Fibroblast of lung (primary cell): Measurements from ENCODE around the gene SVBP. TPM values are rescaled to one million over a fixed set of nuclear protein-coding genes. Genes with fewer than 3 reads are reported as not detected.

Experiments
- DNase-seq, 2 donors: peaks; one replicate each; pipeline versions ENCODE4 v3.0.0 to v3.0.0-alpha.2; 2010; ENCODE audit warnings: low read depth in 2 of 2
- H2AFZ ChIP-seq: 2 replicates; pipeline ENCODE4 v1.5.1; 2012; ENCODE audit warnings: low read length, control low read depth, inconsistent platforms
- H3K27ac ChIP-seq: 2 replicates; pipeline ENCODE4 v1.5.1; 2011; ENCODE audit warnings: low read length, control low read depth; ENCODE audit not compliant: insufficient read depth
- H3K27me3 ChIP-seq: 2 replicates; pipeline ENCODE4 v1.5.1; 2011; ENCODE audit warnings: mild to moderate bottlenecking, low read length; ENCODE audit not compliant: control insufficient read depth, insufficient read depth
- H3K36me3 ChIP-seq: 2 replicates; pipeline ENCODE4 v1.5.1; 2011; ENCODE audit warnings: low read length; ENCODE audit not compliant: control insufficient read depth, insufficient read depth
- H3K4me1 ChIP-seq: 2 replicates; pipeline ENCODE4 v1.5.1; 2011; ENCODE audit warnings: low read length; ENCODE audit not compliant: control insufficient read depth, insufficient read depth; ENCODE audit errors: extremely low read depth
- H3K4me2 ChIP-seq: 2 replicates; pipeline ENCODE4 v1.5.1; 2011; ENCODE audit warnings: low read length, control low read depth; ENCODE audit not compliant: insufficient read depth; ENCODE audit errors: extremely low read depth
- H3K4me3 ChIP-seq, 4 experiments: fragments of 200-600 bp in 1 of 4; sonication (generic) in 1 of 4; replicated peaks in 1 of 4; 2 replicates each; pipeline ENCODE4 v1.5.1; 2011 to 2016; ENCODE audit warnings: low read length in 4 of 4, low read depth in 3 of 4, mild to moderate bottlenecking in 3 of 4, control low read depth in 2 of 4, inconsistent platforms in 1 of 4, mixed read lengths in 1 of 4; ENCODE audit not compliant: insufficient read depth in 1 of 4; ENCODE audit errors: control extremely low read depth in 1 of 4
- H3K79me2 ChIP-seq: 2 replicates; pipeline ENCODE4 v1.5.1; 2012; ENCODE audit warnings: mild to moderate bottlenecking, low read length, inconsistent platforms; ENCODE audit not compliant: control insufficient read depth, insufficient read depth
- H3K9ac ChIP-seq: 2 replicates; pipeline ENCODE4 v1.5.1; 2011; ENCODE audit warnings: mild to moderate bottlenecking, low read length, control low read depth; ENCODE audit not compliant: insufficient read depth
- H3K9me3 ChIP-seq: 2 replicates; pipeline ENCODE4 v1.5.1; 2012; ENCODE audit warnings: low read depth, low read length; ENCODE audit not compliant: control insufficient read depth, insufficient read depth
- H4K20me1 ChIP-seq: 2 replicates; pipeline ENCODE4 v1.5.1; 2011; ENCODE audit warnings: low read length; ENCODE audit not compliant: control insufficient read depth, insufficient read depth; ENCODE audit errors: extremely low read depth
- EZH2 ChIP-seq: IDR thresholded peaks from 2 replicates; pipeline ENCODE4 v1.5.1; 2012; ENCODE audit warnings: low read length, control low read depth, mild to moderate bottlenecking; ENCODE audit errors: missing control alignments
- polyA plus RNA-seq, 2 donors: library from polyadenylated mRNA; depleted of rRNA in 1 of 2; stranded (reverse) in 1 of 2; unstranded in 1 of 2; fragments of >200 nt; gene quantifications; 2 replicates each; pipeline ENCODE4 v1.2.1, GENCODE V29; 2011 to 2012; ENCODE audit warnings: missing spikeins in 1 of 2
- total RNA-seq: library from RNA; depleted of rRNA; stranded (reverse); fragments of >200 nt; gene quantifications from 2 replicates; pipeline ENCODE4 v1.2.1, GENCODE V29; 2014
- TF ChIP-seq, protein P1 (sequence below), 2 donors: IDR thresholded peaks in 1 of 2; conservative IDR thresholded peaks in 1 of 2; 1 replicate in 1 of 2; 2 replicates in 1 of 2; pipeline ENCODE4 v1.5.1; 2011 to 2012; ENCODE audit warnings: low read length in 2 of 2, control low read depth in 1 of 2, inconsistent platforms in 1 of 2, low read depth in 1 of 2, mild to moderate bottlenecking in 1 of 2

The SVBP gene
- total and polyA plus RNA-seq, 2 donors (not counting 1 experiment from before 2014, with no cell fraction given), result 24.9 to 33.4 TPM

DNA sequence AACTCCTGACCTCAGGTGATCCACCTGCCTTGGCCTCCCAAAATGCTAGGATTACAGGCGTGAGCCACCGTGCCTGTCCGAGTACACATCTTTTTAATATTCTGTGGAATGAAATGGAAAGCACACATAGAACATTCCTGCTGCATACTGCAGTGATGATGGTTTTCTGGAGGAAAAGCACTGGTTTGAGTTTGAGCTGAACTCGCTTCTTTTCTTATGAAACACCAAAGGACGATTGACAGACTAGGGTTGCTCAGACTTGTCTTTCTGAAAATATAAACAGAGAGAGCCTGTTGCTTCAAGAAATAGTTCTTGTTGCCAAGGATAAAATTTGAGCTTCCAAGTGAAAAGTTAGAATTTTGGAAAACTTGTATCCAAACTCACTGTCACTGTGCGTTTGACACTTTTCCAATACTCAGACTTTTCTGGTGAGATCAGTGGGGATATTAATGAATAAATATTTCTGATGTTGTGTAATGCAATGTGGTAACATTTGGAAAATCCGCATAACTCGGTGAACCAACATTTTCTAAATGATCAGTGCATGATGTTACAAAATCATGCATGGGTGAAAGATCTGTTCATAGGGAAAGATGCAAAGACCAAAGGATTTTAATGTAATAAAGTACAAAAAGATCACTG lies 15.2 kb downstream of the SVBP start:
- no peak overlapping the region for H3K4me2 ChIP-seq

DNA sequence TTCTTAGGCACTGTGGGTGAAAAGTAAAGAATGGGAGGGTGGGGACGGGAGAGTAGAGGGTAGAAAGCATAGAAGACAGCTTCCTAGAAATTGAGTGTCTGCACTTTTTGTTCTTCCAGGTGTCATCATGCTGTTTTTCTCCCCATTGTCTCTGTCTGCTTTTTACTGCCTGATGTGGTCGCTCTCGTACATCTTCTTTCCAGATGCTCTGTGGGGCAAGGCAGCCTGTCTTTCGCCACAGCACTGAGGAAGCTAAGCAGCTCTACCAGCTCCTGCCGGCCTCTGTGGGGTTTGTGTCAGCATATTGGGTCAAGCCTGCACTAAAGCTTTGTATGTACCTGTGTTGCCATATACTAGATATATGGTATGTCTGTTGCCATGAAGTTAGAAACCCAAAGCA lies 19.2 kb downstream of the SVBP start:
- TF ChIP-seq, protein P1, sequence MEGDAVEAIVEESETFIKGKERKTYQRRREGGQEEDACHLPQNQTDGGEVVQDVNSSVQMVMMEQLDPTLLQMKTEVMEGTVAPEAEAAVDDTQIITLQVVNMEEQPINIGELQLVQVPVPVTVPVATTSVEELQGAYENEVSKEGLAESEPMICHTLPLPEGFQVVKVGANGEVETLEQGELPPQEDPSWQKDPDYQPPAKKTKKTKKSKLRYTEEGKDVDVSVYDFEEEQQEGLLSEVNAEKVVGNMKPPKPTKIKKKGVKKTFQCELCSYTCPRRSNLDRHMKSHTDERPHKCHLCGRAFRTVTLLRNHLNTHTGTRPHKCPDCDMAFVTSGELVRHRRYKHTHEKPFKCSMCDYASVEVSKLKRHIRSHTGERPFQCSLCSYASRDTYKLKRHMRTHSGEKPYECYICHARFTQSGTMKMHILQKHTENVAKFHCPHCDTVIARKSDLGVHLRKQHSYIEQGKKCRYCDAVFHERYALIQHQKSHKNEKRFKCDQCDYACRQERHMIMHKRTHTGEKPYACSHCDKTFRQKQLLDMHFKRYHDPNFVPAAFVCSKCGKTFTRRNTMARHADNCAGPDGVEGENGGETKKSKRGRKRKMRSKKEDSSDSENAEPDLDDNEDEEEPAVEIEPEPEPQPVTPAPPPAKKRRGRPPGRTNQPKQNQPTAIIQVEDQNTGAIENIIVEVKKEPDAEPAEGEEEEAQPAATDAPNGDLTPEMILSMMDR (conservative IDR thresholded peaks at IDR 0.05 in 1 of 2, IDR thresholded peaks at IDR 0.05 in 1 of 2; ENCODE audit: low read depth in 1 of 2, low read length in 2 of 2), result no peak
- TF ChIP-seq EZH2, result no peak
- Histone ChIP-seq H3K9me3 (no peaks in the 10 kb centered on the region), H3K4me1 (no peaks in the 10 kb centered on the region), H3K9ac (no peak overlapping the region), H3K4me3 (no peak overlapping the region), H3K36me3 (no peaks in the 10 kb centered on the region), H3K79me2 (no peaks in the 10 kb centered on the region), H2AFZ (no peak overlapping the region), H3K4me2 (no peak overlapping the region), H3K27me3 (no peaks in the 10 kb centered on the region), H3K27ac (no peak overlapping the region), H4K20me1 (no peaks in the 10 kb centered on the region)
- no peak for DNase-seq

More for the DNA sequence above, 15.2 kb downstream of the SVBP start:
- H3K4me1 ChIP-seq, result no peaks in the 10 kb centered on the region
- no peaks in the 10 kb centered on the region for H3K27me3 ChIP-seq
- peak; percentile 10 to 17 for DNase-seq
- H3K36me3 ChIP-seq, result no peaks in the 10 kb centered on the region
- no peaks in the 10 kb centered on the region for H4K20me1 ChIP-seq
- no peak overlapping the region for H3K4me3 ChIP-seq
- no peak overlapping the region for H3K9ac ChIP-seq
- TF ChIP-seq, protein P1 (conservative IDR thresholded peaks at IDR 0.05 in 1 of 2, IDR thresholded peaks at IDR 0.05 in 1 of 2; ENCODE audit: low read depth in 1 of 2, low read length in 2 of 2), result no peak
- no peak for TF ChIP-seq EZH2
- no peaks in the 10 kb centered on the region for H3K9me3 ChIP-seq
- no peak overlapping the region for H3K27ac ChIP-seq
- H3K79me2 ChIP-seq, result no peaks in the 10 kb centered on the region
- no peak overlapping the region for H2AFZ ChIP-seq

DNA sequence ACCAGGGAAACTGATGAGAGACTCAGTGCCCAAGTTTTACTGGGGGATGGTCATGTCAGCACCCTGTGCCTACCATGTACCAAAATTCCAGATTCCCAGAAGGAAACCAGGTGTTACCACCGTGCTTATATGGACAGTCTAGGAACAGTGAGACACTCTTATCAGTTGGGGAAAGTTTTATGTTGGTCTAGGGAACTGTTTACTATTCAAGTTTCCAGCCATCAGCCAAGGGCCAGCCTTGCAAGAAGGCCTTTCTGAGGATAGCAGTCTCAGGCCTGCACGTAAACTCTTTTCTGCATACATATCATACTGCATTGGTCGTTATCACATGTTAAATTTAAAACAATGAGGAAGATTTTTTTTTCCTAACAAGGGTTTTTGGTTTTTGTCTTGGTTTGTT lies 19.8 kb downstream of the SVBP start:
- Histone ChIP-seq H3K27me3 (no peaks in the 10 kb centered on the region), H2AFZ (no peak overlapping the region), H3K9me3 (no peaks in the 10 kb centered on the region), H4K20me1 (no peaks in the 10 kb centered on the region), H3K4me1 (no peaks in the 10 kb centered on the region), H3K36me3 (no peaks in the 10 kb centered on the region), H3K79me2 (no peaks in the 10 kb centered on the region), H3K27ac (no peak overlapping the region), H3K9ac (no peak overlapping the region), H3K4me2 (no peak overlapping the region), H3K4me3 (no peak overlapping the region)
- DNase-seq, result no peak
- TF ChIP-seq, protein P1 (conservative IDR thresholded peaks at IDR 0.05 in 1 of 2, IDR thresholded peaks at IDR 0.05 in 1 of 2; ENCODE audit: low read depth in 1 of 2, low read length in 2 of 2), result no peak
- TF ChIP-seq EZH2, result no peak
